Cardiac muscle cell (in vitro differentiated cells and primary cell): Measurements from ENCODE around the gene PKNOX2. TPM values are rescaled to one million over a fixed set of nuclear protein-coding genes. Genes with fewer than 3 reads are reported as not detected.

ENCODE experiments used
- DNase-seq, 2 donors: peaks; one replicate each; pipeline versions ENCODE4 v3.0.0 to v3.0.0-alpha.2; 2010 to 2017; ENCODE audit warnings: low read depth in 1 of 2, low spot score in 1 of 2
- H3K27ac ChIP-seq: fragments of 200-600 bp; sonication (generic); 2 replicates; pipeline ENCODE4 v1.5.1; 2016
- H3K27me3 ChIP-seq: fragments of 200-600 bp; sonication (generic); 2 replicates; pipeline ENCODE4 v1.6.0; 2016; ENCODE audit warnings: control low read depth
- H3K36me3 ChIP-seq: fragments of 200-600 bp; sonication (generic); 2 replicates; pipeline ENCODE4 v1.5.1; 2016; ENCODE audit warnings: control low read depth
- H3K4me1 ChIP-seq: fragments of 200-600 bp; sonication (generic); 2 replicates; pipeline ENCODE4 v1.8.1; 2017; ENCODE audit warnings: low read depth, mild to moderate bottlenecking, mixed run types
- H3K4me3 ChIP-seq: fragments of 200-600 bp; sonication (generic); 2 replicates; pipeline ENCODE4 v1.5.1; 2016; ENCODE audit warnings: mild to moderate bottlenecking
- H3K9me3 ChIP-seq: fragments of 200-600 bp; sonication (generic); 2 replicates; pipeline ENCODE4 v1.5.1; 2017; ENCODE audit warnings: low read depth, mild to moderate bottlenecking, control low read depth
- polyA plus RNA-seq: library from polyadenylated mRNA; unstranded; fragments of >200 nt; fragmentation: Nextera tagmentation; extraction: Ambion mirVana; gene quantifications from 2 replicates; pipeline ENCODE4 v1.2.1, GENCODE V29; 2016
- total RNA-seq: library from RNA; depleted of rRNA; stranded (reverse); fragments of >200 nt; gene quantifications from 2 replicates; pipeline ENCODE4 v1.2.3, GENCODE V29; 2016
- TF ChIP-seq, protein P1 (sequence below): IDR thresholded peaks from 2 replicates; pipeline ENCODE4 v1.5.1; 2012; ENCODE audit warnings: low read depth, mild to moderate bottlenecking, low read length

The PKNOX2 gene
- total and polyA plus RNA-seq, 2 experiments from 2014 or later: 2.1 to 6.1 TPM

DNA sequence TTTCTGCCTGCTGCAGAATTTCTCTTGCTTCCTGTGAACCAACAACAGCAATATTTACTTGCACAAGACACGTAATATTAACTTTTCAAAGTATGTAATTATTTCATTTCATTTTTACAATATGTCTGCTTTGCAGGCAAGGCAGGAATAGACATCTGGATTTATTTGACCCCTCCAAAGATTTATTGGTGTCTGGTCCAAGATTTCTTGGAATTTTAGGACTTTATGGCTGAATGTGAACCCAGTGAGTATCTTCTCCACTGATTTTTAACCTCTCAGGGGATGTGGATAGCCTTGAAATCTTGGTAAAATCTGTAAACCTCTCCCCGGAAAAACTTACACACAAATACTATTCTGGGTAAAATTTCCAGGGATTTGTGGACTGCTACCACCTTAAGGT is 61.5 kb downstream of the PKNOX2 start:
- H3K27ac ChIP-seq: no peak overlapping the region

DNA sequence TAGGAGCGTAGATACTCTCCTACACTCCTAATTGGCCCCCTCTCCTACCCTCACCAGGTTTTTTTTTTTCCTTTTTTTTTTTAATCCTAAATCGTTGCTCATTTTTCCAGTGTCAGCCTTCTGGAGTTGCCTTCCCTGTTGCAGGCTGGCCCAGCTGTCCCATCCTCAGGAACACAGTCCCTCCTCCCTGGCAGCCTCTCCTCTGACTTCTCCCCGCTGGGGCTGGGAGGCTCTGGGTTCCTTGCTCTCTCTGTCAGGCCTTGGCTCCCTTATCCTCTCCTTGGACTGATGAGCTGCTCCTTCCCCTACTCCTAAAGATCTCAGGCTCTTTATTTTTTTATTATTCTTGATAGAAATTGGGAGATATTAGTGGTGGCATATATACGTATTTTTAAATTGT is 62.2 kb downstream of the PKNOX2 start:
- Histone ChIP-seq H3K9me3 (no peaks in the 10 kb centered on the region), H3K4me3 (no peak overlapping the region), H3K27ac (no peak overlapping the region), H3K27me3 (no peaks in the 10 kb centered on the region), H3K4me1 (no peaks in the 10 kb centered on the region), H3K36me3 (no peaks in the 10 kb centered on the region)
- TF ChIP-seq, protein P1, sequence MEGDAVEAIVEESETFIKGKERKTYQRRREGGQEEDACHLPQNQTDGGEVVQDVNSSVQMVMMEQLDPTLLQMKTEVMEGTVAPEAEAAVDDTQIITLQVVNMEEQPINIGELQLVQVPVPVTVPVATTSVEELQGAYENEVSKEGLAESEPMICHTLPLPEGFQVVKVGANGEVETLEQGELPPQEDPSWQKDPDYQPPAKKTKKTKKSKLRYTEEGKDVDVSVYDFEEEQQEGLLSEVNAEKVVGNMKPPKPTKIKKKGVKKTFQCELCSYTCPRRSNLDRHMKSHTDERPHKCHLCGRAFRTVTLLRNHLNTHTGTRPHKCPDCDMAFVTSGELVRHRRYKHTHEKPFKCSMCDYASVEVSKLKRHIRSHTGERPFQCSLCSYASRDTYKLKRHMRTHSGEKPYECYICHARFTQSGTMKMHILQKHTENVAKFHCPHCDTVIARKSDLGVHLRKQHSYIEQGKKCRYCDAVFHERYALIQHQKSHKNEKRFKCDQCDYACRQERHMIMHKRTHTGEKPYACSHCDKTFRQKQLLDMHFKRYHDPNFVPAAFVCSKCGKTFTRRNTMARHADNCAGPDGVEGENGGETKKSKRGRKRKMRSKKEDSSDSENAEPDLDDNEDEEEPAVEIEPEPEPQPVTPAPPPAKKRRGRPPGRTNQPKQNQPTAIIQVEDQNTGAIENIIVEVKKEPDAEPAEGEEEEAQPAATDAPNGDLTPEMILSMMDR: no peak
- no peak for DNase-seq

More for the DNA sequence above, 61.5 kb downstream of the PKNOX2 start:
- Histone ChIP-seq H3K9me3 (no peaks in the 10 kb centered on the region), H3K4me3 (no peak overlapping the region), H3K27me3 (no peaks in the 10 kb centered on the region), H3K4me1 (no peaks in the 10 kb centered on the region), H3K36me3 (no peaks in the 10 kb centered on the region)
- TF ChIP-seq, protein P1: no peak
- no peak for DNase-seq

DNA sequence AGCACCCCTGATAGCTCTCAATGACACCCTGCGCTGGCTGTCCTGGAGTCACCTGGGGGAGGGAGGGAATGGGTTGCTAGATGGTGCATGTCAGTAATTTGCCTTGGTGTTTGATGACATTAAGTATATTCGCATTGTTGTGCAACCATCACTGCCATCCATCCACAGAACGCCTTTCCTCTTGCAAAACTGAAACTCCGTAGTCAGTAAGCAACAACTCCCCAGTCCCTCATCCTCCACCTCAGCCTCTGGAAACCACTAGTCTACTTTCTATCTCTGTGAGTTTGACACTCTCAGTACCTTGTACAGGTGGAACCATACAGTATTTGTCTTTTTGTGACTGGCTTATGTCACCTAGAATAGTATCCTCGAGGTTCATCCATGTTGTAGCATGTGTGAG is 62.6 kb downstream of the PKNOX2 start:
- Histone ChIP-seq H3K27me3 (no peaks in the 10 kb centered on the region), H3K36me3 (no peaks in the 10 kb centered on the region), H3K9me3 (no peaks in the 10 kb centered on the region), H3K27ac (no peak overlapping the region), H3K4me1 (no peaks in the 10 kb centered on the region), H3K4me3 (no peak overlapping the region)
- TF ChIP-seq, protein P1: no peak
- DNase-seq: no peak

DNA sequence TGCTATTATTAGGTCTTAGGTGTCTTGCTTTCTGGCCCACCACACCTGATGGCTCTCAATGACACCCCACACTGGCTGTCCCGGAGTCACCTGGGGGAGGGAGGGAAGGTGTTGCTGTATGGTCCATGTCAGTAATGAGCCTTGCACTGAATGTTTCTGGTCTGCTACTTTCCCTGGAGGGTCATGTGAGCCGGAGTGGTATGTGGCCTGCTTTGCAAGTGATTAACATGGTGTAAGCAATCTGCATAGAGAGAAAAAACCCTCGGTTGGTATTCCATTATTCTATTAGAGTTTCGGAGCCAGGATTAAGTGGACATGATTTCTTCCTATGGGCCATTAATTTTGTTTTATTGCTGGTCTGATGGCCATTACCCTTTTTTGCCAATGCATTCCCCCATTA is 63.9 kb downstream of the PKNOX2 start:
- H3K36me3 ChIP-seq: no peaks in the 10 kb centered on the region
- H3K27me3 ChIP-seq: no peaks in the 10 kb centered on the region
- no peaks in the 10 kb centered on the region for H3K4me1 ChIP-seq
- no peak overlapping the region for H3K27ac ChIP-seq
- TF ChIP-seq, protein P1: no peak
- H3K9me3 ChIP-seq: no peaks in the 10 kb centered on the region
- no peak overlapping the region for H3K4me3 ChIP-seq
- DNase-seq: no peak

DNA sequence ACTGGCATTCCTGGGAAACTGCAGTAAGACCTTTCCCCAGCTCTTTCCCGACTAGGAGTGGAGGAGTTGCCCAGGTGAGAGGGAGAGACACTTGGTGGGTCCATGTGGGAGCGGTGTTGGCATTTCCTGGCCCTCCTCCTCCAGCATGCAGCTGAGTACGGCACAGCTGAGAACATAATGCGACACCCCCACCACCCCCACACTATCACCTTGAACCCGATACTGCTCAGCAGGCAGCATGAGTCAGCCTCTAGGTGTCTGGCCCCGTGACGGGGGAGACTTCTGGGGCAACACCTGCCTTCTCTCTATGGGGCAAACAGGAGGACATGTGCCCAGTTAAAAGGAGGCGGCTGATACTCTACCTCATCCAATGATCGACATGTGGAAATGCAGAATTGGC is 64.4 kb downstream of the PKNOX2 start:
- H3K36me3 ChIP-seq: no peaks in the 10 kb centered on the region
- TF ChIP-seq, protein P1: no peak
- no peaks in the 10 kb centered on the region for H3K27me3 ChIP-seq
- DNase-seq: no peak
- no peak overlapping the region for H3K4me3 ChIP-seq
- H3K27ac ChIP-seq: no peak overlapping the region
- H3K4me1 ChIP-seq: no peaks in the 10 kb centered on the region
- H3K9me3 ChIP-seq: no peaks in the 10 kb centered on the region

DNA sequence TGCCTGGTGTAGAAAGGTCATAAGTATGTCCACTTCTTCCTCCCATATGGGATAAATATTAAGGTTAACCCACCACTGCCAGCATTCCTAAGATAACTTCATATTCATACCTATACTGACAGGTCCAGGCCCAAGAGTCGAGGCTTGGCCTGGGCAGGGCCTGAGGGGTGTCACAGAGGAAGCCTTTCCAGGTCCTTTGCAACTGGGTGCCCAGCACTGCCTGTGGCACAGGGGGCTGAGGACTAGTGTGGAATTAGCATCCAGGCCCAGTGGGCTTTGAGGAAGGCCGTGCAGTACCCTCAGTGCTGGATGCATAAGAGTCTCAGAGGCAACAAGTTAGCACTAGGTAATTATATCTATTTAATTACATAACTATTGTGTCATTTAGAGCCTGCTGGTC is 65.4 kb downstream of the PKNOX2 start:
- no peaks in the 10 kb centered on the region for H3K4me1 ChIP-seq
- no peak overlapping the region for H3K27ac ChIP-seq
- H3K4me3 ChIP-seq: no peak overlapping the region
- no peaks in the 10 kb centered on the region for H3K36me3 ChIP-seq
- DNase-seq: no peak
- TF ChIP-seq, protein P1: no peak
- no peaks in the 10 kb centered on the region for H3K9me3 ChIP-seq
- no peaks in the 10 kb centered on the region for H3K27me3 ChIP-seq
